Loucy (cell line): Measurements from ENCODE around the gene TMEM231.

Source experiments
- H2AFZ ChIP-seq: fragments of 200-600 bp; sonication (generic); 2 replicates; pipeline ENCODE4 v1.6.0; 2016; ENCODE audit warnings: antibody characterized with exemption, mild to moderate bottlenecking, low read length, moderate library complexity
- H3F3A ChIP-seq: fragments of 200-600 bp; 2 replicates; pipeline ENCODE4 v1.6.0; 2016; ENCODE audit warnings: antibody characterized with exemption, low read depth, mild to moderate bottlenecking
- H3K27me3 ChIP-seq: fragments of 200-600 bp; sonication (generic); 2 replicates; pipeline ENCODE4 v1.6.1; 2014; ENCODE audit warnings: low read length, mild to moderate bottlenecking; ENCODE audit not compliant: insufficient read depth, poor library complexity, severe bottlenecking
- H3K36me3 ChIP-seq: fragments of 200-600 bp; sonication (generic); 2 replicates; pipeline ENCODE4 v1.6.1; 2016; ENCODE audit warnings: low read length; ENCODE audit not compliant: insufficient read depth
- H3K4me1 ChIP-seq: fragments of 200-600 bp; sonication (generic); 2 replicates; pipeline ENCODE4 v1.5.1; 2014; ENCODE audit warnings: low read length, mild to moderate bottlenecking; ENCODE audit not compliant: insufficient read depth, poor library complexity, severe bottlenecking
- H3K4me2 ChIP-seq: fragments of 200-600 bp; sonication (generic); 2 replicates; pipeline ENCODE4 v1.6.0; 2014; ENCODE audit warnings: antibody characterized with exemption, low read length, low read depth, mild to moderate bottlenecking; ENCODE audit not compliant: poor library complexity, severe bottlenecking
- H3K4me3 ChIP-seq: fragments of 200-600 bp; sonication (generic); 2 replicates; pipeline ENCODE4 v1.5.1; 2014; ENCODE audit warnings: low read length, mild to moderate bottlenecking, mixed read lengths; ENCODE audit not compliant: poor library complexity, severe bottlenecking
- H3K79me2 ChIP-seq: fragments of 200-600 bp; sonication (generic); 2 replicates; pipeline ENCODE4 v1.6.1; 2014; ENCODE audit warnings: low read length; ENCODE audit not compliant: insufficient read depth
- H3K9ac ChIP-seq: fragments of 200-600 bp; sonication (generic); 2 replicates; pipeline ENCODE4 v1.6.0; 2014; ENCODE audit warnings: mild to moderate bottlenecking, low read depth, low read length, moderate library complexity; ENCODE audit not compliant: poor library complexity, severe bottlenecking
- H3K9me2 ChIP-seq: fragments of 200-600 bp; sonication (generic); replicated peaks from 2 replicates; pipeline ENCODE4 v1.6.1; 2016; ENCODE audit warnings: low read depth, low read length, mixed read lengths
- H3K9me3 ChIP-seq: fragments of 200-600 bp; sonication (generic); 2 replicates; pipeline ENCODE4 v1.6.1; 2014; ENCODE audit warnings: mild to moderate bottlenecking, antibody characterized with exemption, low read length, low read depth; ENCODE audit not compliant: insufficient read depth
- H4K20me1 ChIP-seq: fragments of 200-600 bp; sonication (generic); 2 replicates; pipeline ENCODE4 v1.6.0; 2014; ENCODE audit warnings: antibody characterized with exemption, low read length, mild to moderate bottlenecking; ENCODE audit not compliant: insufficient read depth, poor library complexity, severe bottlenecking
- EZH2phosphoT487 ChIP-seq: fragments of 200-600 bp; IDR thresholded peaks from 2 replicates; pipeline ENCODE4 v1.6.1; 2018; ENCODE audit warnings: antibody characterized with exemption, mild to moderate bottlenecking, moderate library complexity, borderline replicate concordance
- TF ChIP-seq, protein P1 (sequence below): fragments of 200-600 bp; sonication (generic); conservative IDR thresholded peaks from 2 replicates; pipeline ENCODE4 v1.5.1; 2014; ENCODE audit warnings: mild to moderate bottlenecking, antibody characterized with exemption, low read length

TMEM231 gene

GRCh38 chr16:75514296-75514695, 41.8 kb downstream of the TMEM231 start:
- H3K9me2 ChIP-seq: no peaks in the 10 kb centered on the region
- H3K9me3 ChIP-seq: no peaks in the 10 kb centered on the region
- H3K27me3 ChIP-seq: no peaks in the 10 kb centered on the region
- no peak overlapping the region for H2AFZ ChIP-seq
- H3K36me3 ChIP-seq: no peaks in the 10 kb centered on the region
- no peak overlapping the region for H3K4me2 ChIP-seq
- peaks cover 3% of the 10 kb centered on the region; the same call in 1 of the 2 replicates for H3K79me2 ChIP-seq
- H3K4me1 ChIP-seq: no peaks in the 10 kb centered on the region
- H3K4me3 ChIP-seq: no peak overlapping the region
- H3F3A ChIP-seq: no peaks in the 10 kb centered on the region; the same call in 1 of the 2 replicates
- no peak overlapping the region for H3K9ac ChIP-seq
- TF ChIP-seq EZH2phosphoT487: no peak
- TF ChIP-seq, protein P1, sequence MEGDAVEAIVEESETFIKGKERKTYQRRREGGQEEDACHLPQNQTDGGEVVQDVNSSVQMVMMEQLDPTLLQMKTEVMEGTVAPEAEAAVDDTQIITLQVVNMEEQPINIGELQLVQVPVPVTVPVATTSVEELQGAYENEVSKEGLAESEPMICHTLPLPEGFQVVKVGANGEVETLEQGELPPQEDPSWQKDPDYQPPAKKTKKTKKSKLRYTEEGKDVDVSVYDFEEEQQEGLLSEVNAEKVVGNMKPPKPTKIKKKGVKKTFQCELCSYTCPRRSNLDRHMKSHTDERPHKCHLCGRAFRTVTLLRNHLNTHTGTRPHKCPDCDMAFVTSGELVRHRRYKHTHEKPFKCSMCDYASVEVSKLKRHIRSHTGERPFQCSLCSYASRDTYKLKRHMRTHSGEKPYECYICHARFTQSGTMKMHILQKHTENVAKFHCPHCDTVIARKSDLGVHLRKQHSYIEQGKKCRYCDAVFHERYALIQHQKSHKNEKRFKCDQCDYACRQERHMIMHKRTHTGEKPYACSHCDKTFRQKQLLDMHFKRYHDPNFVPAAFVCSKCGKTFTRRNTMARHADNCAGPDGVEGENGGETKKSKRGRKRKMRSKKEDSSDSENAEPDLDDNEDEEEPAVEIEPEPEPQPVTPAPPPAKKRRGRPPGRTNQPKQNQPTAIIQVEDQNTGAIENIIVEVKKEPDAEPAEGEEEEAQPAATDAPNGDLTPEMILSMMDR: no peak
- no peaks in the 10 kb centered on the region for H4K20me1 ChIP-seq

DNA sequence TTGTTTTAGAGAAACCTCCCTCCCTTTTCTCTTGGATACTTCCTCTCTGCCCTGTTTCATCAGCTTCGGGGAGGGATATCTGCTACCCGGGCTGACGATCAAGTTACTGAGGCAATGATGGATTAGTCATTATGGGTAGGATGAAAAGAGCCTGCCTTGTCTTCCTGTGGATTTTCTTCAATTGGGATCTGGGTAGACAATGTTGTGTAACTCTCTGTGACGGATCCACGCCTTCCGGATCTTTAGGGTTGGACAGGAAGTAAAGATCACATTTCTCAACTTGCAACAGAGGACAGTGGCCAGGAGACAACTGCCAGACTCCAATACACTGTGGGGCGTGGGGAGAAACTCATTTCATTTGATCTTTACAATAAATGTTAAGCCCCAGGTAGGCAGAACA, 49.5 kb downstream of the TMEM231 start:
- no peak overlapping the region for H3K9ac ChIP-seq

DNA sequence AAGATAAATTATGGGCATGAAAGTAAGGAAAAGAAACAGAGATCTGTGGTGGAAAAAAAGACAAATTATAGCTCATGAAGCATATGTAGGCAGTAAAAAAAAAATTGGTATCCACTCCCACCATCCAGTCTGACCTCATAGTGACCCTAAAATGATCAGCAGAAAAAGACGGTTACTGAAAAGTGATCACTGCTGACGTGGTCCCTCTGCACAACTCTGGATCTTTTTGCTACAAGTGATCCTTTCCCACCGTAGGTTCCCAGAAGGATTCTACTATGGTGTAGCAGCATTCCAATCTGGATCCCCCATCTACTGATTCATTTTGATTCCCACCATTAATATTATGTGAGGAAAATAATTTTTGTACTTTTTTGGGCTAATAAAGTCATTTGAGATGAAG, 49.9 kb downstream of the TMEM231 start:
- Histone ChIP-seq H4K20me1 (no peaks in the 10 kb centered on the region), H3F3A (no peaks in the 10 kb centered on the region), H3K4me1 (no peaks in the 10 kb centered on the region), H3K9ac (no peak overlapping the region), H3K4me2 (no peak overlapping the region), H3K4me3 (no peak overlapping the region), H3K79me2 (no peaks in the 10 kb centered on the region), H3K9me3 (no peaks in the 10 kb centered on the region), H3K36me3 (no peaks in the 10 kb centered on the region), H3K9me2 (no peaks in the 10 kb centered on the region), H2AFZ (no peak overlapping the region), H3K27me3 (no peaks in the 10 kb centered on the region)
- no peak for TF ChIP-seq EZH2phosphoT487
- TF ChIP-seq, protein P1: no peak

More for the DNA sequence above, 49.5 kb downstream of the TMEM231 start:
- H3K4me2 ChIP-seq: no peak overlapping the region
- no peaks in the 10 kb centered on the region for H3K79me2 ChIP-seq
- no peaks in the 10 kb centered on the region for H3K36me3 ChIP-seq
- no peaks in the 10 kb centered on the region for H3K9me3 ChIP-seq
- no peaks in the 10 kb centered on the region for H3F3A ChIP-seq
- H3K9me2 ChIP-seq: no peaks in the 10 kb centered on the region
- no peaks in the 10 kb centered on the region for H3K4me1 ChIP-seq
- no peak overlapping the region for H3K4me3 ChIP-seq
- no peak for TF ChIP-seq EZH2phosphoT487
- TF ChIP-seq, protein P1: no peak
- no peak overlapping the region for H2AFZ ChIP-seq
- no peaks in the 10 kb centered on the region for H3K27me3 ChIP-seq
- H4K20me1 ChIP-seq: no peaks in the 10 kb centered on the region
